GM19328 (cell line): ENCODE data around the gene CD207.

Source experiments
- ATAC-seq: cut with Tn5 transposase; IDR thresholded peaks from one replicate; pipeline ENCODE4 v1.9.1; 2021; ENCODE audit warnings: mild to moderate bottlenecking, moderate library complexity; ENCODE audit not compliant: unreplicated experiment

CD207 gene

DNA sequence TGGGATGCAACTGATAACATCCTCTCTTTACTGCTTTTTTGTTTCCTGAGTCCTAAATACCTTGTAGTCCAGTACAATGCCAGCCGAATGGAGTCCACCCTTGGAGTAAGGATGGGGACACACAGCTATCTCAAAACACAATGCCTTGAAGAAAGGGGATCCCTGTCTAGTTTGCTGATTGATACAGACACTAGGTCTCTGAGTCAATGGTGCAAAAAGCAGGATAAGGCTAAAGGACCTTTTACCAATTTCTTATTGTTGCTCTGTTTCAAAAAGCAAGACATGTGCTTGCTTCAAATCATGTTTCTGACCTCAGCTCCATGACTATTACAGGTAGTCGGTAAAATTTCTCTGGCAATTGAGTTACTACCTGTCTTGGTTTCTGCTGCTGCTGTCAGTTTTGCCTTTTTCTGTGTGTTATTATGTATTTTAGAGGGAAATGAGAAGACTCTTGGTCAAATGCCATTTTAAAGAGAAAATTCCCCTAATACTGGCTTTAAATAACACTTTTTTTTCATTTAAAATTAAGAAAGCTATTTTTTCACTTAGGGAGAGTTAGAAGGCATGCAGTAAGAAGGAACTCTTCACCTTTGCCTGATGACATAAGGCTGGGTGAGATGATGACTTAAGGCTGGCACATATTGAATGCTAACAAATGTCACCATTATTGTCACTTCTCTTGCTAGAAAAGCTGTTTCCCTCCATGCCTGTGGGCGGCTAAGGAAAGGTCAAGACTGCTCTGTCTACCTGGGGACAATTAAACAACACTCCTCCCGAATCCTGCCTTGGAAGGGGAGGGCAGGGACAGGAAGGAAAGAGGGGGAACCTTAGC is 40.2 kb downstream of the CD207 start:
- ATAC-seq, result no peak

DNA sequence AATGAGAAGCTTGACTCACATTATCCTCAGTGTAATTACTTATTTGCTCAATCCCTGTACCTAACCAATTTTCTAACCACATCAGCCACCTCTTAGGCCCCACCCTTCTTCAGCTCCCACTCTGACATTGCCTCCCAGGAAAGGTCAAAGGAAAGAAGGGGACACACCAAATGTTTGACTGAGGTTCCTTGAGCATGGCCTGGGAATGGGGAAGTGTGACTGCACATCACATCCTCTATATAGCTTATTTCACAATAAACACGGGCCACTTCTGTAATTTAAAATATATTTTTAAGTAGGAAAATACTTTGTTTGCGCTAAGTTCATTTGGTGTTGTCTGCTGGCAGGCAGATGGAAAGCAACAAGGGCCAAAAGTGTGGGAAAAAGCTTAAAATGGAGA is 42.2 kb downstream of the CD207 start:
- no peak for ATAC-seq

DNA sequence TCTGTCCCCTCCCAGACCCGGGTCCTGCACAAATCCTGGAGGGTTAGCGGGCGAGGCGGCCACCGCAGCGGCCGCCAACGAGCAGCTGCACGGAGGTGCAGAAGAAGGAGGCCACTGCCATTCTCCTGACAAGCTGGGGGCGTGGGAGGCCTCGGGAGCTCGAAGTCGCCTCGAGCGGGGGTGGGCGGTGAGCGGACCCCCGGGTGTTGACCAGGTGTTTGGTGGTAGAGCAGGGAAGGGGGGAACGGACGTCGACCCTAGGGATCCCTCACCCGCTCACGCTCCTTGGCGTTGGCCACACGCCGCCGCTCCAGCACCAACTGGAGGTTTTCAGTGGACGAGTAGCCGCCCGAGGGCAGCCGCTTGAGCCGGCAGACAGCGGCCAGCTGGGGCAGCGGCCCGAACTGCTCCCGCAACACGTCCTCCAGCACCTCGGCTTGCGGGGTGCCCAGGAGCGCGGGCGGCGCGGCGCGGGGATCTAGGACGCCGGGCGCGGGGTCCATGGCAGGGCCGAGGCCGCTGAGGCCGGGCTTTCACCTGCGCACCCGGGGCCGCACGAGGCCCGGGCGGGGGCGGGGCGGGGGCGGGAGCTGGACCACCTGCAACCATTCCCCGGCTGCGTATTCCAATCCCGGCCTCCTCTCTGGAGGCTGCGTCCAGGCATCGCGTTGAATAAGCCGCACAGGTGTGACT is 45.3 kb downstream of the CD207 start, which contains the start of gene FIGLA:
Gene FIGLA (minus strand): TSS at position 508 of the 693 bp plus-strand sequence. CDS start 5 bp downstream, at position 503.
- ATAC-seq, result no peak

DNA sequence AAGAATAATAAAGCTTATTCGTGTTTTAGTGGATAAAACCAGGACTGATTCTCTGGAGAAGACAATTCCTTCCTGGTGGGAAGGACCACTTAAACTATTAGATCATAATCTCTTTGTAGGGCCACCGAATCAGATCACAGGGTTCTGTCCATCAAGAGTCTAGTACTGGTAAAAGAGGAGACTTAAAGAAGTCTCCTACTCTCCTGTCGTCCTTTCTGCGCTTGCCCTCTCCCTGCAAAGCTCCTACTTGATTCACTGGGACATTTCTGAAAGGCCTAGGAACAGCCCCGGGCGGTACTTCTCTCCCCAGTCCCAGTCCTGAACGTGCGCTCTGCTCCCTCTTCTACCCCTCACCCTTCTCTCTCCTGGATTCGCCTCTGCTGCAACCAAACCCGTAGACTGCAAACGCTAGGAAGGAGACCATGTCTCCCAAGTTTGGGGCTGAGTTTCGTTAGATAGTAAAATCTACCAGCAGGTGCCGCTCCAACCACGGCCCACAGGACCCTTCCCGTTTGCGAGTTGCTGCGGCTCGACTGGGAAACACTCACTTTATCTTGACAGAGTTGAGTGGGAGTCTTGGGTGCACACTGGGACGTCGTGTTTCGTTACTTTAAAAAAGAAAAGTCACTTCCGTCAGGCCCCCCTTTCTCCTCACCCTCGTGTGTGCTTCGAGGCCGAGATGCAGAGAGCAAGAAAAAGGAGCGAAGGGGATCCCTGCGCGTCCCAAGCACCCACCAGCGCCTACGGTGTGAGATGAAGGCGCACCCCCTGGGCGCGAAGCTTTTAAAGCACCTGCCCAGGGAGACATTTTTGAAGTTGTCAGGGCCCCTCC is 46.1 kb downstream of the CD207 start:
- no peak for ATAC-seq

DNA sequence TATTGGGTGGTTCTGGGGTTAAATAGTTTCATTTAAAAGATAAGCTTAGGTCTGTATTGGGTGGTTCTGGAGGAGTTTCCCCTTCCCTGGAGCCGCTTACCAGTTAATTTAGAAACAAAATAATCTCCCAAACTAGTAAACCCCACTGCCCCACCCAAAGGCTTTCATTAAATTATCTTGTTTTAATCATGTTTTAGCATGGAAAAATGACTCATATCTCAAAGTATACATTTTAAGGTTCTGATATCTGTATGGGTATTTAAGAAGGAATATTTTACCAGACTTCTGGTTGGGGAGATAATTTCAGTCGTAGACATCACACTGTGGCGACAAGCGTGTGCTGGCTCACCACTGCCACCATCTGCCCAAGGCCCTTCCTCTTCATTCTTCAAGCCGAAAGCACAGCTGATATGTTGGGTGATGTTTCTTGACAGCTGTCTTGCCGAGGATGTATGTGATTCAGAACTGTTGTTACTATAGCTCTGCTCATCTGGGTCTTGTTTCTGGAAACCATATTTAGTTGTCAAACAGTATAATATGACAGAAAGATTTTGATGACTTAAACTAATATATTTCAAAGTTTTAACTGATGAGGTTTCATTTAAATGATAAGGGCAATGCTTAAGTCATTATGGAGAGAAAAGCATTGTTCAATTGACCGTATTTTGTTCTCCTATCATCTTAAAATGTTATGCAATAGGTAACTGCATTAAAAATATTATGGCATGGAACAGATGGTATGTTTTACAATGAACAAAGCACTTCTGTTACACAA is 50.3 kb downstream of the CD207 start:
- ATAC-seq, result no peak

DNA sequence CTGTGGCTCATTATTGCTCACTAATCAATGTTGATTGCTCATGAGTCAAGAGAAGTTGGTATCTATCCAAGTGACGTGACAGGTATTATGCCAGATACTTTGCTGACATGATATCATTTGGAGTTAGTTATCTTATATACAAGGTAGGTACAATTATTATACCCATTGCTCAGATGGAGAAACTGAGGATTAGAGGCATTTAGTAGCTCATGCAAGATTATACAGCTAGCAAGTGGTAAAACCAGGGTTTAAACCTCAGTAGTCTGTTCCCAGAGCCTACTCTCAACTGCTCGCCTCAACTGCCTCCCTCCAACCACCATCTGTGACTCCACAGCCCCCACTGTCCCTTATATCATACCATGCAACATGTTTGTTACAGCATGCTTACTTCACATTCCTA is 51.3 kb downstream of the CD207 start:
- ATAC-seq, result no peak
